Measurements from ENCODE around the gene SULT1C3. TPM values are rescaled to one million over a fixed set of nuclear protein-coding genes. Genes with fewer than 3 reads are reported as not detected.

SULT1C3 gene
- total RNA-seq, 1 donor from 2014 or later, result not detected

DNA sequence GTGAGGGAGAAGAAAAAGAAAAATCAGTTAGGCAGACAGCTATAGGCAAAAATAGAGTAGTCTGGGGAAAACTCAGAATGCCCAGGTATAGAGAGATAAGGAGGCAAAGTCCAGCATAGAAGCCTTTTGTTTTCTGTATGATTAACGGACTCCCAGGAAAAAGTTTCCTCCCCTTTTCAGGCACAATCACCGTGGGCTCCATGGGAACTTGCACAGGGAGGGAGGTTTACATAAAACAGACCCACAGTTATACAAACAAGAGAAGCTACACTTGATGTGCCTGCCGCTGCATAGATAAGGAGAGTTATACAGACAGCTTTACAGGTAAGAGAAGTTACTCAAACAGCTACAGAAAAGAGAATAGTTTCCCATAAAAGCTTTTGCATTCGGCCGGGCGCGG lies 39.2 kb upstream of the SULT1C3 start:
- Mint-ChIP-seq H3K4me3 (no peak overlapping the region), H3K4me1 (no peaks in the 10 kb centered on the region), H3K9me3 (peaks cover 14% of the 10 kb centered on the region), H3K27ac (ENCODE audit: unreplicated experiment) (no peak overlapping the region), H3K36me3 (ENCODE audit: low read depth) (peaks cover 4% of the 10 kb centered on the region), H3K27me3 (ENCODE audit: low read depth) (no peaks in the 10 kb centered on the region)
- TF ChIP-seq, protein P1, sequence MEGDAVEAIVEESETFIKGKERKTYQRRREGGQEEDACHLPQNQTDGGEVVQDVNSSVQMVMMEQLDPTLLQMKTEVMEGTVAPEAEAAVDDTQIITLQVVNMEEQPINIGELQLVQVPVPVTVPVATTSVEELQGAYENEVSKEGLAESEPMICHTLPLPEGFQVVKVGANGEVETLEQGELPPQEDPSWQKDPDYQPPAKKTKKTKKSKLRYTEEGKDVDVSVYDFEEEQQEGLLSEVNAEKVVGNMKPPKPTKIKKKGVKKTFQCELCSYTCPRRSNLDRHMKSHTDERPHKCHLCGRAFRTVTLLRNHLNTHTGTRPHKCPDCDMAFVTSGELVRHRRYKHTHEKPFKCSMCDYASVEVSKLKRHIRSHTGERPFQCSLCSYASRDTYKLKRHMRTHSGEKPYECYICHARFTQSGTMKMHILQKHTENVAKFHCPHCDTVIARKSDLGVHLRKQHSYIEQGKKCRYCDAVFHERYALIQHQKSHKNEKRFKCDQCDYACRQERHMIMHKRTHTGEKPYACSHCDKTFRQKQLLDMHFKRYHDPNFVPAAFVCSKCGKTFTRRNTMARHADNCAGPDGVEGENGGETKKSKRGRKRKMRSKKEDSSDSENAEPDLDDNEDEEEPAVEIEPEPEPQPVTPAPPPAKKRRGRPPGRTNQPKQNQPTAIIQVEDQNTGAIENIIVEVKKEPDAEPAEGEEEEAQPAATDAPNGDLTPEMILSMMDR (conservative IDR thresholded peaks at IDR 0.05), result no peak
- DNase-seq (ENCODE audit: low read depth, low spot score), result no peak

DNA sequence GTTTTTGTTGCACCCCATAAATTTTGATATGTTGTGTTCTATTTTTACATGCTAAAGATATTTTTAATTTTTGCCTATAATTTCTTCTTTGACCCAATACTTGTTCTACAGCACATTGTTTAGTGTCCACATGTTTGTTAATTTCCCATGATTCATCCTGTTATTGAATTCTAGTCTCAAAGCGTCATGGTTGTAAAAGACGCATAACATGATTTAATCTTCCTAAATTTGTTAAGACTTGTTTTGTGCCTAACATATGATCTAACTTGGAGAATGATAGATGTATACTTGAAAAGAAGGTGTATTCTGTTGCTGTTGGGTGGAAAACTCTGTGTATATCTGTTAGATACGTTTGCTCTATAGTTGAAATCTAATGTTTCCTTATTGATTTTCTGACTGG lies 27.1 kb upstream of the SULT1C3 start:
- H3K36me3 Mint-ChIP-seq (ENCODE audit: low read depth), result peaks cover 7% of the 10 kb centered on the region
- peaks cover 10% of the 10 kb centered on the region for H3K9me3 Mint-ChIP-seq
- H3K27me3 Mint-ChIP-seq (ENCODE audit: low read depth), result no peaks in the 10 kb centered on the region
- DNase-seq (ENCODE audit: low read depth, low spot score), result no peak
- H3K4me3 Mint-ChIP-seq, result no peak overlapping the region
- TF ChIP-seq, protein P1 (conservative IDR thresholded peaks at IDR 0.05), result no peak
- no peak overlapping the region for H3K27ac Mint-ChIP-seq (ENCODE audit: unreplicated experiment)
- no peaks in the 10 kb centered on the region for H3K4me1 Mint-ChIP-seq

DNA sequence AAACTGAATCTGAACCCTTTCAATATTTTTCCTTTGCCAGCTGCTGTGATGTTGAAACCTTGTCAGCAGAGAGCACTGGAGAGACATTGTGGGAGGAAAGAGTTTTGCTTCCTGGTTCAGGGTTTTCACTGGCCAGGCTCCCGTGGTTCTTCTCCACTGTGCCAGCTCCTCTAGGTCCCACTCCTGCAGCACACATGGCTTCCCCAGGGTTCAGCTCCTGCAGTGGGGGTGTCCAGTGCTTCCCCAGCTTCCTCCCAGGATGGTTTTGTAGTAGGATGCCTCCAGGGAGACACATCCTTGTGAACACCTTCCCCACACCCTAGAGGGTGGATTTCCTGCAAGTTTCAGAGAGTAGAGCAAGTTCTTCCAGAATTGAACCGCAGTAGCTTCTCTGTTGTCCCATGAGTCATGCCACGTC lies 24.0 kb upstream of the SULT1C3 start:
- Mint-ChIP-seq H3K27ac (ENCODE audit: unreplicated experiment) (no peak overlapping the region), H3K4me3 (no peak overlapping the region), H3K27me3 (ENCODE audit: low read depth) (no peaks in the 10 kb centered on the region), H3K36me3 (ENCODE audit: low read depth) (no peaks in the 10 kb centered on the region), H3K4me1 (no peaks in the 10 kb centered on the region), H3K9me3 (peaks cover 3% of the 10 kb centered on the region)
- DNase-seq (ENCODE audit: low read depth, low spot score), result no peak
- TF ChIP-seq, protein P1 (conservative IDR thresholded peaks at IDR 0.05), result no peak

DNA sequence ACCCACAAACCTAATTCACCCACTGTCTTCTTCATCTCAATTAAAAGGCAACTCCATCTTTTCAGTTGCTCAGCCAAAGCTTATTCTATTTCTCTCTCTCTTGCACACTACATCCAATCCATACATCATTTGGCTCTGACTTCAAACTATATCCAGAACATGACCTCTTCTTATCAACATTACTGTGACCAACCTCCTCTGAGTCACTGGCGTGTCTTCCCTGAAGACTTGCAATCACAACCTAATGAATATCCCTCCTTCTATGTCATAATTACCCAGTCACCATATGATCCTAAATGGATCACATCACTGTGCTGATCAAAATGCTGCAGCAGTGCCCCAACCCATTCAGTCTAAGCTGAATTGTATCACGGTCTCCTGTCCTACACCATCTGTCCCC lies 22.6 kb upstream of the SULT1C3 start:
- Mint-ChIP-seq H3K27ac (ENCODE audit: unreplicated experiment) (no peak overlapping the region), H3K4me1 (no peaks in the 10 kb centered on the region), H3K36me3 (ENCODE audit: low read depth) (no peaks in the 10 kb centered on the region), H3K9me3 (no peaks in the 10 kb centered on the region), H3K4me3 (no peak overlapping the region), H3K27me3 (ENCODE audit: low read depth) (no peaks in the 10 kb centered on the region)
- no peak for DNase-seq (ENCODE audit: low read depth, low spot score)
- TF ChIP-seq, protein P1 (conservative IDR thresholded peaks at IDR 0.05), result no peak

DNA sequence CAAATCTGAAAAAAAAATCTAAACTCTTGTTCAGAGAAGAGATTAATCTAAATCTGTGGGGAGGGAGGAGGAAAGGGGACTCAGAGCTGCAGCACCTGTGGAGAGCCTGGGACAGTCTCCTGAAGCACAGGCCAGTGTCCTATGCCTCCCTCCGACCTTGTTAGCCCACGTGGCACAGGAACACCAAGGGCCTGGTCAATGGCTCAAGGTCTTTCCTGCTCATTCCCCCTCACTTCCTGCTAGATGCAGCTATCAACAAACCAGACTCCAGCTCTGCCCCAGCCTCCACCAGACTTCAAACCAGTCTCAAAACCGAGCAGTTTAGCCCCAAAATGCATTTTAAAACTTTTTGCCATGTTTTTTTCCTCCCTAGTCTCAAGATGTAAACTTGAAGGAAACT lies 20.1 kb upstream of the SULT1C3 start:
- H3K36me3 Mint-ChIP-seq (ENCODE audit: low read depth), result no peaks in the 10 kb centered on the region
- DNase-seq (ENCODE audit: low read depth, low spot score), result no peak
- H3K27ac Mint-ChIP-seq (ENCODE audit: unreplicated experiment), result no peak overlapping the region
- no peaks in the 10 kb centered on the region for H3K27me3 Mint-ChIP-seq (ENCODE audit: low read depth)
- TF ChIP-seq, protein P1 (conservative IDR thresholded peaks at IDR 0.05), result no peak
- no peaks in the 10 kb centered on the region for H3K4me1 Mint-ChIP-seq
- H3K4me3 Mint-ChIP-seq, result no peak overlapping the region
- peaks cover 18% of the 10 kb centered on the region for H3K9me3 Mint-ChIP-seq

DNA sequence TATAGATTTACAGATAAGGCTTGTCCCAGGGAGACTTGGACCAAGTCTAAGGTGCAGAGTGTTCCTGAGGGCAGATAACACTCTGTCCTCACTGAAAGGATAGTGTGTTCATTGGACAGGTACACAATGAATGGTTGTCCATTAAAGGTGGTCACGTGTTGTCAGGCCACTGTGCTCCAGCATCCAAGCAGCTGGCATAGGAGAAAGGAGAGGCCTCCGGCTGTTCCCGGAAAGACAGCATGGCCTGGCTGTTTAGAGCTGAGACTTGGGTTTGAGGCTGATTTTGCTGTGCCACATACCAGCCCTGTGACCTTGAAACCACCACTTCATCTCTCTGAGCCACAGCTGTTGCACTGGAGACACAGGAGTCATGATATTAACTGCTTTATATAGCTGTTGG lies 19.6 kb upstream of the SULT1C3 start:
- H3K36me3 Mint-ChIP-seq (ENCODE audit: low read depth), result no peaks in the 10 kb centered on the region
- H3K27ac Mint-ChIP-seq (ENCODE audit: unreplicated experiment), result no peak overlapping the region
- no peak for DNase-seq (ENCODE audit: low read depth, low spot score)
- H3K9me3 Mint-ChIP-seq, result peaks cover 18% of the 10 kb centered on the region
- no peaks in the 10 kb centered on the region for H3K4me1 Mint-ChIP-seq
- no peak overlapping the region for H3K4me3 Mint-ChIP-seq
- TF ChIP-seq, protein P1 (conservative IDR thresholded peaks at IDR 0.05), result no peak
- no peaks in the 10 kb centered on the region for H3K27me3 Mint-ChIP-seq (ENCODE audit: low read depth)

Data from neural crest cell (in vitro differentiated cells).